Stomach (tissue), 9 donors: ENCODE results near the gene DRAM1. TPM values are rescaled to one million over a fixed set of nuclear protein-coding genes. Genes with fewer than 3 reads are reported as not detected.
A peak's percentile ranks its signal among the peaks of the same experiment; 100 is the strongest.

ENCODE experiments used
- DNase-seq, 2 donors: peaks; one replicate each; pipeline versions ENCODE4 v3.0.0 to v3.0.0-alpha.2; 2013 to 2019
- H3K27ac ChIP-seq, 5 donors: fragments of 200-600 bp in 4 of 5; sonication (generic) in 4 of 5; one replicate each; pipeline ENCODE4 v1.5.1; 2013 to 2019; ENCODE audit warnings: mild to moderate bottlenecking in 1 of 5, moderate library complexity in 1 of 5
- H3K27me3 ChIP-seq, 3 donors: fragments of 200-600 bp; sonication (generic); one replicate each; pipeline ENCODE4 v1.5.1; 2017 to 2019; ENCODE audit warnings: mixed run types in 1 of 3
- H3K36me3 ChIP-seq, 4 donors: fragments of 200-600 bp; sonication (generic); 1 replicate in 3 of 4; 2 replicates in 1 of 4; pipeline ENCODE4 v1.5.1; 2016 to 2019
- H3K4me1 ChIP-seq, 4 donors: fragments of 200-600 bp; sonication (generic); one replicate each; pipeline ENCODE4 v1.5.1; 2016 to 2019
- H3K4me3 ChIP-seq, 4 donors: fragments of 200-600 bp; sonication (generic) in 3 of 4; one replicate each; pipeline ENCODE4 v1.5.1; 2016 to 2019; ENCODE audit warnings: mild to moderate bottlenecking in 1 of 4
- H3K9me3 ChIP-seq, 4 donors: fragments of 200-600 bp; sonication (generic); one replicate each; pipeline ENCODE4 v1.5.1; 2016 to 2019
- EP300 ChIP-seq: sonication (generic); formaldehyde crosslinking; IDR thresholded peaks from one replicate; pipeline ENCODE4 v1.6.1; 2017; ENCODE audit warnings: antibody characterized with exemption
- POLR2A ChIP-seq, 4 donors: fragments of 450-650 bp; IDR thresholded peaks; one replicate each; pipeline ENCODE4 v1.6.1; 2016; ENCODE audit warnings: antibody characterized with exemption in 4 of 4, control low read depth in 2 of 4, mild to moderate bottlenecking in 1 of 4, moderate library complexity in 1 of 4
- POLR2AphosphoS5 ChIP-seq, 3 donors: sonication (generic); formaldehyde crosslinking; IDR thresholded peaks; one replicate each; pipeline ENCODE4 v1.6.1; 2016; ENCODE audit warnings: antibody characterized with exemption in 3 of 3
- WGBS, 5 donors: extraction: QIAGEN DNeasy Blood & Tissue Kit in 3 of 5; methylation state at CpG; one replicate each; pipeline versions ENCODE4 v1.1.5 to v1.1.7; 2013 to 2018; 5-methylcytosine and 5-hydroxymethylcytosine counted together
- intact Hi-C: fragments of 100-400 bp; cut with DNase I; formaldehyde crosslinking; loops from one replicate; pipeline ENCODE4 v1.15.1; 2023; ENCODE audit warnings: low total_unique reads
- polyA plus RNA-seq, 3 donors: library from polyadenylated mRNA; stranded (reverse); fragments of 200-250 nt; gene quantifications; one replicate each; pipeline ENCODE4 v1.2.3, GENCODE V29; 2013
- total RNA-seq, 5 donors: library from RNA; depleted of rRNA; stranded (reverse); fragments of >200 nt; gene quantifications; one replicate each; pipeline versions ENCODE4 v1.1.0 to v1.2.3, GENCODE V29; 2014 to 2016
- TF ChIP-seq, protein P1 (sequence below), 7 experiments: fragments of 450-650 bp in 4 of 7; fragments of 200-600 bp in 3 of 7; sonication (generic) in 3 of 7; IDR thresholded peaks; one replicate each; pipeline ENCODE4 v1.5.1; 2016 to 2019; ENCODE audit warnings: antibody characterized with exemption in 7 of 7, control low read depth in 2 of 7, mild to moderate bottlenecking in 1 of 7
- donor health status: healthy with polysubstance abuse.
- donor health status: Bipolar disorder and iron deficiency.
- donor health status: healthy.

The DRAM1 gene
- total and polyA plus RNA-seq, 8 donors = 0.89 to 71.8 (median 13.6) TPM

DNA sequence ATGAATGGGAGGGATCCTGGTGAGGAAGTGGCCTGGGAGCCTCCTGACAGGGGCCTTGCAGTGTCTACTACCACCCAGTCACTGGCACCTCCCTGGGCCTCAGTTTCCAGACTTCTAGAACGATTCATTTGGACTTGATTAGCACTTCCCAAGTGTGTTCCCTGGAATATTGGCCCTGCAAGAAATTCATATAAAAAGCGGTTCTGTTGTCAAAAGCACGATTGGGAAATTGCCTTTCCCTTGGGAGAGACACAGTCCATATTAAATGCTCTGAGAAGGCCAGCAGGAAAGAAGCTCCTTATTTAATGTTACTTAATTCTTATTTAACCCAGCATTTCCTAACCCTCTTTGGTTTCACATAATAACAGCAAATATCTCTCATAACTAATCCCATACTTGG, 61.9 kb downstream of the DRAM1 start:
- Histone ChIP-seq H3K27me3 (no peaks in the 10 kb centered on the region), H3K36me3 (no peaks in the 10 kb centered on the region), H3K27ac (peak overlapping the region in 2 of 5 donors; percentile 12 to 48), H3K4me3 (no peak overlapping the region), H3K9me3 (no peaks in the 10 kb centered on the region), H3K4me1 (peaks cover 0 to 26% (median 8%) of the 10 kb centered on the region in 4 donors)
- intact Hi-C loops = no loop called here
- no peak for TF ChIP-seq EP300
- no peak for TF ChIP-seq POLR2A (IDR thresholded peaks at IDR 0.05)
- TF ChIP-seq POLR2AphosphoS5 (IDR thresholded peaks at IDR 0.05) = no peak
- TF ChIP-seq, protein P1, sequence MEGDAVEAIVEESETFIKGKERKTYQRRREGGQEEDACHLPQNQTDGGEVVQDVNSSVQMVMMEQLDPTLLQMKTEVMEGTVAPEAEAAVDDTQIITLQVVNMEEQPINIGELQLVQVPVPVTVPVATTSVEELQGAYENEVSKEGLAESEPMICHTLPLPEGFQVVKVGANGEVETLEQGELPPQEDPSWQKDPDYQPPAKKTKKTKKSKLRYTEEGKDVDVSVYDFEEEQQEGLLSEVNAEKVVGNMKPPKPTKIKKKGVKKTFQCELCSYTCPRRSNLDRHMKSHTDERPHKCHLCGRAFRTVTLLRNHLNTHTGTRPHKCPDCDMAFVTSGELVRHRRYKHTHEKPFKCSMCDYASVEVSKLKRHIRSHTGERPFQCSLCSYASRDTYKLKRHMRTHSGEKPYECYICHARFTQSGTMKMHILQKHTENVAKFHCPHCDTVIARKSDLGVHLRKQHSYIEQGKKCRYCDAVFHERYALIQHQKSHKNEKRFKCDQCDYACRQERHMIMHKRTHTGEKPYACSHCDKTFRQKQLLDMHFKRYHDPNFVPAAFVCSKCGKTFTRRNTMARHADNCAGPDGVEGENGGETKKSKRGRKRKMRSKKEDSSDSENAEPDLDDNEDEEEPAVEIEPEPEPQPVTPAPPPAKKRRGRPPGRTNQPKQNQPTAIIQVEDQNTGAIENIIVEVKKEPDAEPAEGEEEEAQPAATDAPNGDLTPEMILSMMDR (IDR thresholded peaks at IDR 0.05) = no peak
- 61 to 75% (median 71%) methylated on average over 3 of the region's 3 CpGs for WGBS, 5 donors
- DNase-seq = no peak

DNA sequence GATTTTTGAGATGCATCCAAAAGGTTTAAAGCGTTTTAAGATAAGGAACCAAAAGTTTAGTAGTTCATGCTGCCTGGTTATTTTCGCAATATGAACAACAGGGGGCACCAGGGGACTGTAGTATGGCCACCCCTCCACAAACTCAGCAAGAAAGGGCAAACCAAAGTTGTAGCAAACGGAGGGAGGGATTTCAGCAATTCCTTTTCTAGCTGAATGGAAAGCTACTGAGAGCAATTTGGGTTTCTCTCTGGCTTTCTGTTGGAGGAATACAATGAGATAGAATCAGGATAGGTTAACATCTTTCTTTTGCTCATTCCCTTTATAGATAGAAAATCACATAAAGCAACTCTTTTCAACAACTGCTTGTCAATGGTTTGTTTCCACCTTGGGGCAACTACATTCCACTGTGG, 62.5 kb downstream of the DRAM1 start:
- Histone ChIP-seq H3K4me1 (peaks cover 0 to 26% (median 8%) of the 10 kb centered on the region in 4 donors), H3K9me3 (no peaks in the 10 kb centered on the region), H3K27me3 (no peaks in the 10 kb centered on the region), H3K36me3 (no peaks in the 10 kb centered on the region), H3K4me3 (no peak overlapping the region), H3K27ac (peak overlapping the region in 2 of 5 donors; percentile 48 to 56)
- DNase-seq = peak; percentile 60 to 90
- intact Hi-C loops = no loop called here
- WGBS, 5 donors = 0 to 5% (median 1%) methylated on average over 3 of the region's 3 CpGs
- TF ChIP-seq EP300 (no peak), POLR2AphosphoS5 (IDR thresholded peaks at IDR 0.05) (no peak), POLR2A (IDR thresholded peaks at IDR 0.05) (no peak)
- TF ChIP-seq, protein P1 (IDR thresholded peaks at IDR 0.05) = peak in 5 of 7 experiments; percentile 33 to 75 (median 59)

DNA sequence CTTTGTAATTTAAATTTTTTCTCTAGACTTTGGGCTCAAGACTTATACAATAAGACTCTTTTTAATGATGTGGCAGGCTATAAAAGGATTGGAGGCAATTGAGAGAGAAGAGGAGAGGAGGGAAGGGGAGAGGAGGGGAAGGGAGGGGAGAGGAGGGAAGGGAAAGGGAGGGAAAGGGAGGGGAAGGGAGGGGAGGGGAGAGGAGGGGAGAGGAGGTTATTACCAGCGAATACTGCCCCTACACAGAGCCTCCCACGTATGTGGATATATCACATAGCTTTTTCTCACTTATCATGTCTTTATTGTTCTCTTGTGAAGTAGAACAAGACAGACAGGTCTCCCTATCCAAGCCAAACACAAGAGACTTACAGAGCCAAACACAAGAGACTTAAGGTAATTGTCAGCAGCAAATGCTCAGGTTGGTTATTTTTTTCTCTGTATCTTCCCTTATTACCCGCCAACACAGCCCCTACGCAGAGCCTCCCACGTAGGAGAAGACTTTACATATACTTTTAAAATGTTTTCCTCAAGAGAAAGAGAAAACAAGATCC, 63.1 kb downstream of the DRAM1 start:
- H3K4me3 ChIP-seq = no peak overlapping the region
- 25 to 61% (median 43%) methylated on average over 5 of the region's 5 CpGs for WGBS, 5 donors
- H3K36me3 ChIP-seq = no peaks in the 10 kb centered on the region
- H3K27me3 ChIP-seq = no peaks in the 10 kb centered on the region
- no peak for TF ChIP-seq POLR2A (IDR thresholded peaks at IDR 0.05)
- TF ChIP-seq POLR2AphosphoS5 (IDR thresholded peaks at IDR 0.05) = no peak
- peaks cover 0 to 26% (median 8%) of the 10 kb centered on the region in 4 donors for H3K4me1 ChIP-seq
- H3K27ac ChIP-seq = peak overlapping the region in 2 of 5 donors; percentile 30 to 56
- no peak for DNase-seq
- H3K9me3 ChIP-seq = no peaks in the 10 kb centered on the region
- intact Hi-C loops = no loop called here

DNA sequence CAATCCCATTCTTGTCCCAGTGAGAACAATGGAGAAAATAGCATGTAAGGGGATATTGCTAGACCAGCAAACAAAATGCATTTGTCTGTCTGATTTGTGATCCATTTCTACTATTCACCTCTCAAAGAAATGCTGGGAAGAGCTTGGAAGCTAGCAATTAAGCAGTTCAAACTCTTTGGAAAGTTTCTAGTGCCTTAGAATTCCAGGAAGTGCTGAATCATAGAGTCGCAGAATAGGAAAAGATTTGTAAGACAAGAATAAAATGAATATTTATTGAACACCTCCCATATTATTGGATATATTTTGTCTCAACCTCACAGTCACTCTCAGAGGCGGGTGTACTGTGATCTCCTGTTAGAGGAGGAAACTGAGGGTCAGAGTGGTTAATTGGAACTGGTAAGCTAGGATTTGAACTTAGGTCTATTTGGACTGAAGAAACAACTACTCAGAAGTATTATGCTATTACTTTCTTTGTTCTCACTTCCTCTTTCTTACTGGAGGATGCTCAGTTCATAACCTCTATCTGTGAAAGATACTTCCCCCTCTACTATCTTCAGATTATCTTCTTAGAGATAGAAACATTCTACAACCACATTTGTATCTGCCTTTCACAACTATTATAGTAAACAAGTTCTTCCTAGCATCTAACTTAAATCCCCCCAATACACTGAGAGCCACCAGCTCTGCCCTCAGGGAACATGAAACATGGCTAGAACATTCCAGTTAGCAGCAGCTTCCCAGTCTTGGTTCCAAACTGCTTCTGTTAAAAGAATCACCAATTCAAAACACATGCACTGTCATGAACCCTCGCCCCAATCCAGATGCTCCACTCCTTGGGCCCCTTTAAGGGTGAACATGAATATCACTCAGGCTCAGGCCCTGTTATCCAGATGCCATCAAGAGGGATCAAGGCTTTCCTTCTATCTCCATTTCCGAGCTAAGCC, 64.2 kb downstream of the DRAM1 start:
- peak overlapping the region in 1 of 5 donors; percentile 30 for H3K27ac ChIP-seq
- peaks cover 0 to 32% (median 11%) of the 10 kb centered on the region in 4 donors for H3K4me1 ChIP-seq
- DNase-seq = no peak
- 51 to 77% (median 73%) methylated on average over 4 of the region's 4 CpGs for WGBS, 5 donors
- no peaks in the 10 kb centered on the region for H3K9me3 ChIP-seq
- TF ChIP-seq POLR2AphosphoS5 (IDR thresholded peaks at IDR 0.05) = no peak
- TF ChIP-seq EP300 = no peak
- TF ChIP-seq, protein P1 (IDR thresholded peaks at IDR 0.05) = no peak
- TF ChIP-seq POLR2A (IDR thresholded peaks at IDR 0.05) = no peak
- H3K4me3 ChIP-seq = no peak overlapping the region
- no peaks in the 10 kb centered on the region for H3K27me3 ChIP-seq
- intact Hi-C loops = no loop called here
- no peaks in the 10 kb centered on the region for H3K36me3 ChIP-seq
